Esophagus muscularis mucosa (tissue), 4 donors: ENCODE data around the gene KRTAP12-1.

Experiments
- EP300 ChIP-seq: sonication (generic); formaldehyde crosslinking; IDR thresholded peaks from one replicate; pipeline ENCODE4 v1.6.1; 2017; ENCODE audit warnings: antibody characterized with exemption
- POLR2A ChIP-seq: fragments of 450-650 bp; IDR thresholded peaks from one replicate; pipeline ENCODE4 v1.6.1; 2017; ENCODE audit warnings: antibody characterized with exemption, moderate library complexity, mild to moderate bottlenecking, low read depth
- TF ChIP-seq, protein P1 (sequence below), 3 experiments: fragments of 200-600 bp in 2 of 3; fragments of 450-650 bp in 1 of 3; sonication (generic) in 2 of 3; IDR thresholded peaks; one replicate each; pipeline ENCODE4 v1.5.1; 2017 to 2019; ENCODE audit warnings: antibody characterized with exemption in 3 of 3, mild to moderate bottlenecking in 2 of 3, moderate library complexity in 1 of 3

DNA sequence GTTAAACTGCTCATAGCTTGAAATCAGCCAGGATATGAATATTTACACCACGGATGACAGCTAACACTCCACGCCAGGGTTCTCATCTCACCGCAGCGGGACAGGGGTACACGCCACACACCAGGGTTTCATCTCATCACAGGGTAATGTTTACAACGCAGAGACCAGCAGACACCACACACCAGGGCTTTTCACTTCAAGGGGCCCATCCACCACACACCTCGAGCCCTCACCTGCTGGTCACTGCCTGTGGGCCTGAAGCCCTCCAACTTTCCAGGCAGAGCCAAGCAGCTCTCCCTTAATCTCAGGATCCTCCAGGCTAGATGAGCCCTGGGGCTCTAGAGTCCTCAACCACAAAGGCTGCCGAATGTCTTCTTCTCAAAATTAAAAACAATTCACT, 13.7 kb upstream of the KRTAP12-1 start:
- TF ChIP-seq POLR2A (no peak), EP300 (no peak)
- TF ChIP-seq, protein P1, sequence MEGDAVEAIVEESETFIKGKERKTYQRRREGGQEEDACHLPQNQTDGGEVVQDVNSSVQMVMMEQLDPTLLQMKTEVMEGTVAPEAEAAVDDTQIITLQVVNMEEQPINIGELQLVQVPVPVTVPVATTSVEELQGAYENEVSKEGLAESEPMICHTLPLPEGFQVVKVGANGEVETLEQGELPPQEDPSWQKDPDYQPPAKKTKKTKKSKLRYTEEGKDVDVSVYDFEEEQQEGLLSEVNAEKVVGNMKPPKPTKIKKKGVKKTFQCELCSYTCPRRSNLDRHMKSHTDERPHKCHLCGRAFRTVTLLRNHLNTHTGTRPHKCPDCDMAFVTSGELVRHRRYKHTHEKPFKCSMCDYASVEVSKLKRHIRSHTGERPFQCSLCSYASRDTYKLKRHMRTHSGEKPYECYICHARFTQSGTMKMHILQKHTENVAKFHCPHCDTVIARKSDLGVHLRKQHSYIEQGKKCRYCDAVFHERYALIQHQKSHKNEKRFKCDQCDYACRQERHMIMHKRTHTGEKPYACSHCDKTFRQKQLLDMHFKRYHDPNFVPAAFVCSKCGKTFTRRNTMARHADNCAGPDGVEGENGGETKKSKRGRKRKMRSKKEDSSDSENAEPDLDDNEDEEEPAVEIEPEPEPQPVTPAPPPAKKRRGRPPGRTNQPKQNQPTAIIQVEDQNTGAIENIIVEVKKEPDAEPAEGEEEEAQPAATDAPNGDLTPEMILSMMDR (IDR thresholded peaks at IDR 0.05) = no peak
